H1 (cell line): ENCODE measurements around the gene EPHA3. TPM values are rescaled to one million over a fixed set of nuclear protein-coding genes. Genes with fewer than 3 reads are reported as not detected.

Source experiments
- CTCF ChIA-PET: fragments of 300-600 bp; sonication (Branson Sonifier 250); formaldehyde crosslinking; loops from one replicate; lab custom pipeline; 2021; ENCODE audit not compliant: partially characterized antibody; lab: Charles Lee
- POLR2A ChIA-PET: fragments of 300-600 bp; sonication (Branson Sonifier 250); formaldehyde crosslinking; loops from one replicate; lab custom pipeline; 2021; ENCODE audit warnings: inconsistent platforms; ENCODE audit not compliant: partially characterized antibody; lab: Charles Lee
- DNase-seq, 2 experiments: peaks; one replicate each; pipeline versions ENCODE4 v3.0.0 to v3.0.0-alpha.2; 2010 to 2022; ENCODE audit warnings: low spot score in 2 of 2, low read depth in 1 of 2, mixed read lengths in 1 of 2
- FAIRE-seq: peaks from 2 replicates; lab custom pipeline; 2011; peaks lifted over from hg19 to GRCh38; lab: Jason Lieb, UNC
- H2AFZ ChIP-seq: 2 replicates; pipeline ENCODE4 v1.8.1; 2012; ENCODE audit warnings: low read length, inconsistent platforms
- H2AK5ac ChIP-seq: 2 replicates; pipeline ENCODE4 v1.6.1; 2013; ENCODE audit warnings: low read depth, low read length
- H2BK120ac ChIP-seq: replicated peaks from 2 replicates; pipeline ENCODE3; 2013; ENCODE audit warnings: low read depth, low read length, inconsistent platforms
- H2BK12ac ChIP-seq: 2 replicates; pipeline ENCODE4 v1.6.1; 2013; ENCODE audit warnings: low read depth, low read length
- H2BK15ac ChIP-seq: 2 replicates; pipeline ENCODE4 v1.6.1; 2013; ENCODE audit warnings: low read length
- H2BK20ac ChIP-seq: 2 replicates; pipeline ENCODE4 v1.6.1; 2013; ENCODE audit warnings: low read length
- H2BK5ac ChIP-seq: 2 replicates; pipeline ENCODE4 v1.6.1; 2013; ENCODE audit warnings: low read depth, low read length
- H3K14ac ChIP-seq: 2 replicates; pipeline ENCODE4 v1.6.1; 2013; ENCODE audit warnings: inconsistent platforms; ENCODE audit not compliant: insufficient read length
- H3K18ac ChIP-seq: 2 replicates; pipeline ENCODE4 v1.6.1; 2013; ENCODE audit warnings: low read length; ENCODE audit errors: extremely low read depth
- H3K23ac ChIP-seq: 2 replicates; pipeline ENCODE4 v1.6.1; 2013; ENCODE audit warnings: inconsistent platforms; ENCODE audit not compliant: insufficient read length
- H3K23me2 ChIP-seq: 2 replicates; pipeline ENCODE4 v1.6.1; 2013; ENCODE audit warnings: low read depth, low read length
- H3K27ac ChIP-seq: 2 replicates; pipeline ENCODE4 v1.6.1; 2011; ENCODE audit warnings: low read depth, low read length, inconsistent platforms
- H3K27me3 ChIP-seq, 4 experiments: replicated peaks in 1 of 4; 1 replicate in 1 of 4; 2 replicates in 3 of 4; pipeline versions ENCODE4 v1.6.1 to v1.8.1; 2011 to 2013; ENCODE audit warnings: low read length in 3 of 4, mild to moderate bottlenecking in 3 of 4, inconsistent platforms in 2 of 4, mixed read lengths in 2 of 4, moderate library complexity in 1 of 4; ENCODE audit not compliant: control insufficient read depth in 3 of 4, insufficient read depth in 3 of 4; ENCODE audit errors: extremely low read depth in 1 of 4
- H3K36me3 ChIP-seq, 4 experiments: 2 replicates each; pipeline versions ENCODE4 v1.6.1 to v1.8.1; 2011 to 2013; ENCODE audit warnings: mild to moderate bottlenecking in 4 of 4, low read length in 3 of 4, moderate library complexity in 2 of 4, control low read depth in 1 of 4, inconsistent platforms in 1 of 4; ENCODE audit not compliant: insufficient read depth in 4 of 4, control insufficient read depth in 2 of 4
- H3K4ac ChIP-seq: replicated peaks from 2 replicates; pipeline ENCODE3; 2013; ENCODE audit warnings: low read length, low read depth, mixed read lengths, inconsistent platforms; ENCODE audit not compliant: insufficient read length
- H3K4me1 ChIP-seq, 4 experiments: replicated peaks in 1 of 4; 1 replicate in 1 of 4; 2 replicates in 3 of 4; pipeline versions ENCODE4 v1.6.1 to v1.8.1; 2011 to 2013; ENCODE audit warnings: low read length in 3 of 4, inconsistent platforms in 2 of 4, mixed read lengths in 1 of 4; ENCODE audit not compliant: insufficient read depth in 4 of 4, control insufficient read depth in 3 of 4
- H3K4me2 ChIP-seq, 2 experiments: 2 replicates each; pipeline versions ENCODE4 v1.6.1 to v1.8.1; 2011 to 2013; ENCODE audit warnings: low read depth in 2 of 2, low read length in 2 of 2, control low read depth in 1 of 2, inconsistent platforms in 1 of 2, mild to moderate bottlenecking in 1 of 2; ENCODE audit not compliant: insufficient read depth in 1 of 2
- H3K4me3 ChIP-seq, 4 experiments: fragments of 200-600, 300-600 bp in 1 of 4; sonication (generic), shearing (Covaris generic), sonication (Bioruptor Twin) in 1 of 4; 2 replicates each; pipeline versions ENCODE4 v1.5.1 to v1.8.1; 2011 to 2016; ENCODE audit warnings: low read length in 4 of 4, low read depth in 3 of 4, control low read depth in 2 of 4, inconsistent platforms in 2 of 4, mild to moderate bottlenecking in 2 of 4, mixed read lengths in 1 of 4, moderate library complexity in 1 of 4; ENCODE audit not compliant: insufficient read depth in 2 of 4; ENCODE audit errors: extremely low read depth in 1 of 4
- H3K56ac ChIP-seq: replicated peaks from 2 replicates; pipeline ENCODE3; 2013; ENCODE audit warnings: low read depth, mild to moderate bottlenecking, mixed read lengths, low read length, inconsistent platforms; ENCODE audit not compliant: insufficient read length
- H3K79me1 ChIP-seq: 2 replicates; pipeline ENCODE4 v1.6.1; 2013; ENCODE audit warnings: low read depth, low read length, control low read depth
- H3K79me2 ChIP-seq, 2 experiments: 2 replicates each; pipeline versions ENCODE4 v1.6.1 to v1.8.1; 2012 to 2013; ENCODE audit warnings: low read length in 2 of 2, mild to moderate bottlenecking in 2 of 2, inconsistent platforms in 1 of 2; ENCODE audit not compliant: insufficient read depth in 2 of 2, control insufficient read depth in 1 of 2
- H3K9ac ChIP-seq, 4 experiments: replicated peaks in 1 of 4; 1 replicate in 1 of 4; 2 replicates in 3 of 4; pipeline versions ENCODE4 v1.6.1 to v1.8.1; 2011 to 2013; ENCODE audit warnings: low read depth in 3 of 4, low read length in 3 of 4, control low read depth in 2 of 4, mild to moderate bottlenecking in 2 of 4, moderate library complexity in 2 of 4, inconsistent platforms in 1 of 4; ENCODE audit errors: extremely low read depth in 1 of 4
- H3K9me3 ChIP-seq, 2 experiments: 2 replicates each; pipeline versions ENCODE4 v1.6.1 to v1.8.1; 2012 to 2013; ENCODE audit warnings: mild to moderate bottlenecking in 2 of 2, moderate library complexity in 2 of 2, control low read depth in 1 of 2, inconsistent platforms in 1 of 2, low read depth in 1 of 2, low read length in 1 of 2, mixed read lengths in 1 of 2; ENCODE audit not compliant: insufficient read depth in 2 of 2
- H4K20me1 ChIP-seq, 2 experiments: replicated peaks in 1 of 2; 2 replicates each; pipeline versions ENCODE3 to v1.8.1; 2011 to 2013; ENCODE audit warnings: inconsistent platforms in 2 of 2, low read length in 2 of 2, mild to moderate bottlenecking in 1 of 2; ENCODE audit not compliant: insufficient read depth in 2 of 2, control insufficient read depth in 1 of 2
- H4K5ac ChIP-seq: 2 replicates; pipeline ENCODE4 v1.6.1; 2013; ENCODE audit warnings: low read length, low read depth, mixed read lengths, inconsistent platforms; ENCODE audit not compliant: insufficient read length
- H4K8ac ChIP-seq: 2 replicates; pipeline ENCODE4 v1.8.0; 2013; ENCODE audit warnings: mild to moderate bottlenecking, moderate library complexity, low read length, inconsistent platforms; ENCODE audit not compliant: insufficient read depth; ENCODE audit errors: extremely low read depth
- H4K91ac ChIP-seq: replicated peaks from 2 replicates; pipeline ENCODE3; 2013; ENCODE audit warnings: low read length, mixed read lengths, inconsistent platforms; ENCODE audit not compliant: insufficient read length
- ASH2L ChIP-seq: fragments of 200-600, 300-600 bp; sonication (generic); IDR thresholded peaks from one replicate; pipeline ENCODE4 v1.7.1; 2017; ENCODE audit warnings: low read length
- FOSL1 ChIP-seq: IDR thresholded peaks from 2 replicates; pipeline ENCODE4 v1.6.1; 2011; ENCODE audit warnings: mild to moderate bottlenecking, low read depth, low read length, moderate library complexity; ENCODE audit not compliant: insufficient read depth
- GTF2F1 ChIP-seq: IDR thresholded peaks from 2 replicates; pipeline ENCODE4 v1.6.1; 2012; ENCODE audit warnings: low read depth, low read length, improper control_type of control experiment, borderline replicate concordance
- HDAC6 ChIP-seq: IDR thresholded peaks from one replicate; pipeline ENCODE4 v1.7.1; 2012; ENCODE audit warnings: low read depth, mild to moderate bottlenecking, inconsistent platforms, low read length, moderate library complexity
- JUN ChIP-seq: IDR thresholded peaks from 2 replicates; pipeline ENCODE4 v1.6.1; 2011; ENCODE audit warnings: low read depth, mild to moderate bottlenecking, improper control_type of control experiment, low read length
- POLR2A ChIP-seq, 2 experiments: IDR thresholded peaks; 1 replicate in 1 of 2; 2 replicates in 1 of 2; pipeline ENCODE4 v1.6.1; 2011; ENCODE audit warnings: low read depth in 2 of 2, low read length in 2 of 2, mild to moderate bottlenecking in 2 of 2; ENCODE audit errors: control extremely low read depth in 1 of 2
- SIN3A ChIP-seq, 2 experiments: IDR thresholded peaks in 1 of 2; conservative IDR thresholded peaks in 1 of 2; 2 replicates each; pipeline ENCODE4 v1.6.1; 2011 to 2012; ENCODE audit warnings: low read length in 2 of 2, improper control_type of control experiment in 1 of 2, low read depth in 1 of 2, mild to moderate bottlenecking in 1 of 2
- SP4 ChIP-seq: IDR thresholded peaks from 2 replicates; pipeline ENCODE4 v1.6.1; 2012; ENCODE audit warnings: low read length, inconsistent platforms
- SRF ChIP-seq: IDR thresholded peaks from 2 replicates; pipeline ENCODE4 v1.6.1; 2011; ENCODE audit warnings: mild to moderate bottlenecking, low read depth, low read length, moderate library complexity
- TAF1 ChIP-seq: IDR thresholded peaks from 2 replicates; pipeline ENCODE4 v1.6.1; 2011; ENCODE audit warnings: mild to moderate bottlenecking, low read depth, low read length
- ZNF274 ChIP-seq: IDR thresholded peaks from 2 replicates; pipeline ENCODE4 v1.7.0; 2012; ENCODE audit warnings: low read length, borderline replicate concordance; ENCODE audit errors: extremely low read depth
- WGBS, 2 experiments: shearing (Covaris generic) in 1 of 2; methylation state at CpG; one replicate each; pipeline versions ENCODE4 v1.1.6 to v1.1.7; 2013 to 2015; ENCODE audit warnings: low lambda C conversion rate in 2 of 2, mixed read lengths in 2 of 2, inconsistent platforms in 1 of 2, low coverage in 1 of 2, missing lambda C conversion rate in 1 of 2; ENCODE audit not compliant: insufficient replicate concordance in 2 of 2, insufficient coverage in 1 of 2, insufficient read length in 1 of 2; ENCODE audit errors: extremely low coverage in 1 of 2, missing lambda C conversion rate in 1 of 2; 5-methylcytosine and 5-hydroxymethylcytosine counted together
- polyA plus RNA-seq, 7 experiments: library from polyadenylated mRNA; depleted of rRNA in 3 of 7; stranded (reverse) in 5 of 7; unstranded in 2 of 7; fragments of >200 nt in 5 of 7; fragments of 200-250 nt in 2 of 7; gene quantifications; 1 replicate in 5 of 7; 2 replicates in 1 of 7; 4 replicates in 1 of 7; pipeline versions ENCODE4 v1.2.1 to v1.2.3, GENCODE V29; 2011 to 2013; ENCODE audit warnings: missing spikeins in 2 of 7, mixed read lengths in 2 of 7
- total RNA-seq: library from RNA; stranded (reverse); fragmentation: NEBNext Ultra II Directional; extraction: Animal tissue kit (Norgen Biotek cat#: 25700); gene quantifications from 2 replicates; pipeline ENCODE4 v1.2.1, GENCODE V29; 2021
- TF ChIP-seq, protein P1 (sequence below), 3 experiments: IDR thresholded peaks; 1 replicate in 2 of 3; 2 replicates in 1 of 3; pipeline versions ENCODE4 v1.5.1 to v1.6.1; 2011; ENCODE audit warnings: low read length in 3 of 3, mild to moderate bottlenecking in 3 of 3, inconsistent platforms in 2 of 3, low read depth in 1 of 3, moderate library complexity in 1 of 3; ENCODE audit not compliant: insufficient read depth in 1 of 3; ENCODE audit errors: control extremely low read depth in 1 of 3

Gene EPHA3
- total and polyA plus RNA-seq, 2 of the 8 experiments (the other 6 are each of a cell fraction or from before 2014, with no cell fraction given), result 0.09 to 0.22 TPM

DNA sequence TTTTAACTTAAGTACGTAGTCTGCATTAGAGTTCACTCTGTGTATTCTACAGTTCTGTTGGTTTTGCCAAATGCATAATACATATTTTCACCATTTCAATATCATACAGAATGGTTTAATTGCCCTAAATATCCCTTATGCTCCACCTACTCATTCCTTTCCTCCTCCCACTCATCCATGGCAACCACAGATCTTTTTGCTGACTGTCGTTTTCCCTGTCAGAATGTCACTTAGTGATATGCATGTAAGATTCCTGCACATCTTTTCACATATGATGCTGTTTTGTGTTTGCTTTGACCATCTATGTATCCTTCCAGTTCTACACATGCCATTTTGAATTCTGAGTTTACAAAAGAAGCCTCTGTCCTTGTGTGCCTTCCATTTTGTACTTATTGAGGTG lies 36.7 kb downstream of the EPHA3 start:
- no peaks in the 10 kb centered on the region for H3K23me2 ChIP-seq
- no peak overlapping the region for H2BK15ac ChIP-seq
- no peaks in the 10 kb centered on the region for H4K20me1 ChIP-seq
- no peak overlapping the region for H2AFZ ChIP-seq
- no peaks in the 10 kb centered on the region for H3K79me2 ChIP-seq
- H3K56ac ChIP-seq, result no peak overlapping the region
- no peak overlapping the region for H2BK120ac ChIP-seq
- H2BK5ac ChIP-seq, result no peak overlapping the region
- no peak overlapping the region for H4K5ac ChIP-seq
- H3K9ac ChIP-seq, result no peak overlapping the region
- H2BK12ac ChIP-seq, result no peak overlapping the region
- H3K14ac ChIP-seq, result no peak overlapping the region
- TF ChIP-seq HDAC6, result no peak
- TF ChIP-seq JUN, result no peak
- TF ChIP-seq SP4, result no peak
- TF ChIP-seq, protein P1, sequence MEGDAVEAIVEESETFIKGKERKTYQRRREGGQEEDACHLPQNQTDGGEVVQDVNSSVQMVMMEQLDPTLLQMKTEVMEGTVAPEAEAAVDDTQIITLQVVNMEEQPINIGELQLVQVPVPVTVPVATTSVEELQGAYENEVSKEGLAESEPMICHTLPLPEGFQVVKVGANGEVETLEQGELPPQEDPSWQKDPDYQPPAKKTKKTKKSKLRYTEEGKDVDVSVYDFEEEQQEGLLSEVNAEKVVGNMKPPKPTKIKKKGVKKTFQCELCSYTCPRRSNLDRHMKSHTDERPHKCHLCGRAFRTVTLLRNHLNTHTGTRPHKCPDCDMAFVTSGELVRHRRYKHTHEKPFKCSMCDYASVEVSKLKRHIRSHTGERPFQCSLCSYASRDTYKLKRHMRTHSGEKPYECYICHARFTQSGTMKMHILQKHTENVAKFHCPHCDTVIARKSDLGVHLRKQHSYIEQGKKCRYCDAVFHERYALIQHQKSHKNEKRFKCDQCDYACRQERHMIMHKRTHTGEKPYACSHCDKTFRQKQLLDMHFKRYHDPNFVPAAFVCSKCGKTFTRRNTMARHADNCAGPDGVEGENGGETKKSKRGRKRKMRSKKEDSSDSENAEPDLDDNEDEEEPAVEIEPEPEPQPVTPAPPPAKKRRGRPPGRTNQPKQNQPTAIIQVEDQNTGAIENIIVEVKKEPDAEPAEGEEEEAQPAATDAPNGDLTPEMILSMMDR (IDR thresholded peaks at IDR 0.05; ENCODE audit: control extremely low read depth in 1 of 3, insufficient read depth in 1 of 3, low read depth in 1 of 3, low read length in 3 of 3), result no peak
- no peak for TF ChIP-seq POLR2A (IDR thresholded peaks at IDR 0.05; ENCODE audit: control extremely low read depth in 1 of 2, low read depth in 2 of 2, low read length in 2 of 2)
- no peak for TF ChIP-seq TAF1
- no peak for TF ChIP-seq GTF2F1
- TF ChIP-seq SIN3A (conservative IDR thresholded peaks at IDR 0.05 in 1 of 2, IDR thresholded peaks at IDR 0.05 in 1 of 2; ENCODE audit: low read depth in 1 of 2, low read length in 2 of 2), result no peak
- TF ChIP-seq ASH2L, result no peak
- TF ChIP-seq FOSL1, result no peak
- no peak for TF ChIP-seq SRF
- TF ChIP-seq ZNF274, result no peak
- H3K9me3 ChIP-seq, result no peaks in the 10 kb centered on the region
- no peak for DNase-seq
- no peak overlapping the region for H3K27ac ChIP-seq
- H3K23ac ChIP-seq, result no peak overlapping the region
- 95% methylated on average over 2 of the region's 2 CpGs; no CpG with 5 or more reads in 1 of the 2 experiments for WGBS, 2 experiments
- H2BK20ac ChIP-seq, result no peak overlapping the region
- H3K79me1 ChIP-seq, result no peaks in the 10 kb centered on the region
- H4K8ac ChIP-seq, result no peak overlapping the region
- H3K4ac ChIP-seq, result no peak overlapping the region
- H3K4me2 ChIP-seq, result no peak overlapping the region
- H3K27me3 ChIP-seq, result no peaks in the 10 kb centered on the region
- no peak overlapping the region for H4K91ac ChIP-seq
- POLR2A ChIA-PET, result no interaction called here
- no peaks in the 10 kb centered on the region for H3K36me3 ChIP-seq
- no peak overlapping the region for H3K18ac ChIP-seq
- no peak overlapping the region for H2AK5ac ChIP-seq
- no peak overlapping the region for H3K4me3 ChIP-seq
- H3K4me1 ChIP-seq, result no peaks in the 10 kb centered on the region
- no peak for FAIRE-seq
- CTCF ChIA-PET, result no interaction called here
